Measurements from ENCODE around the gene COL23A1. TPM values are rescaled to one million over a fixed set of nuclear protein-coding genes. Genes with fewer than 3 reads are reported as not detected.

COL23A1 gene
- total RNA-seq, 1 experiment from 2014 or later: 0.18 TPM

- BruUV-seq (replicated peaks): no TSS peak
- POLR2A ChIA-PET: no interaction called here
- H3K9me3 ChIP-seq: no peaks in the 10 kb centered on the region
- Mint-ChIP-seq H3K27me3 (ENCODE audit: insufficient read depth, unreplicated experiment) (no peaks in the 10 kb centered on the region), H3K27ac (ENCODE audit: unreplicated experiment) (no peak overlapping the region), H3K4me3 (ENCODE audit: unreplicated experiment) (no peak overlapping the region), H3K36me3 (ENCODE audit: insufficient read depth, unreplicated experiment) (no peaks in the 10 kb centered on the region), H3K4me1 (ENCODE audit: low read depth, unreplicated experiment) (no peaks in the 10 kb centered on the region), H3K9me3 (ENCODE audit: unreplicated experiment) (no peaks in the 10 kb centered on the region)
- CTCF ChIA-PET: no interaction called here
- H3K4me3 ChIP-seq (ENCODE audit: low read depth, low read length): no peak overlapping the region
- intact Hi-C loops (cut with micrococcal nuclease; ENCODE audit: unreplicated experiment): no loop called here
- H3K27me3 ChIP-seq (replicated peaks; ENCODE audit: control insufficient read depth, insufficient read depth, low read length): no peaks in the 10 kb centered on the region; the same call in 1 of the 2 replicates
- no peak for DNase-seq
- no peak for TF ChIP-seq CTCF (IDR thresholded peaks at IDR 0.05; ENCODE audit: insufficient read depth in 1 of 2, low read depth in 1 of 2, low read length in 1 of 2, severe bottlenecking in 1 of 2, unreplicated experiment in 1 of 2)
- no peaks in the 10 kb centered on the region for H3K4me1 ChIP-seq
- no peaks in the 10 kb centered on the region for H3K36me3 ChIP-seq (ENCODE audit: control insufficient read depth, insufficient read depth, low read length)
Measured at GRCh38 chr5:178252258-178252657, 337.9 kb downstream of the COL23A1 start.

GRCh38 chr5:178250263-178250662 lies 339.9 kb downstream of the COL23A1 start:
- CTCF ChIA-PET: no interaction called here

GRCh38 chr5:178249191-178249989 lies 340.8 kb downstream of the COL23A1 start:
- intact Hi-C loops (cut with micrococcal nuclease; ENCODE audit: unreplicated experiment): no loop called here
- DNase-seq: no peak

More at GRCh38 chr5:178250263-178250662, 339.9 kb downstream of the COL23A1 start:
- Histone ChIP-seq H3K4me1 (no peaks in the 10 kb centered on the region), H3K27me3 (replicated peaks; ENCODE audit: control insufficient read depth, insufficient read depth, low read length) (no peaks in the 10 kb centered on the region; the same call in 1 of the 2 replicates), H3K36me3 (ENCODE audit: control insufficient read depth, insufficient read depth, low read length) (no peaks in the 10 kb centered on the region), H3K4me3 (ENCODE audit: low read depth, low read length) (no peak overlapping the region), H3K9me3 (no peaks in the 10 kb centered on the region)
- POLR2A ChIA-PET: interaction anchor here (0.6 kb wide), 1 partner anchor 24 kb away, joined by 4 read pairs; no protein-coding TSS in a partner anchor
- Mint-ChIP-seq H3K36me3 (ENCODE audit: insufficient read depth, unreplicated experiment) (no peaks in the 10 kb centered on the region), H3K4me1 (ENCODE audit: low read depth, unreplicated experiment) (no peaks in the 10 kb centered on the region), H3K27me3 (ENCODE audit: insufficient read depth, unreplicated experiment) (no peaks in the 10 kb centered on the region), H3K27ac (ENCODE audit: unreplicated experiment) (no peak overlapping the region), H3K9me3 (ENCODE audit: unreplicated experiment) (no peaks in the 10 kb centered on the region), H3K4me3 (ENCODE audit: unreplicated experiment) (no peak overlapping the region)
- TF ChIP-seq CTCF (IDR thresholded peaks at IDR 0.05; ENCODE audit: insufficient read depth in 1 of 2, low read depth in 1 of 2, low read length in 1 of 2, severe bottlenecking in 1 of 2, unreplicated experiment in 1 of 2): no peak
- no TSS peak for BruUV-seq (replicated peaks)
- intact Hi-C loops (cut with micrococcal nuclease; ENCODE audit: unreplicated experiment): no loop called here
- no peak for DNase-seq

More at GRCh38 chr5:178249191-178249989, 340.8 kb downstream of the COL23A1 start:
- BruUV-seq (replicated peaks): no TSS peak
- Mint-ChIP-seq H3K27ac (ENCODE audit: unreplicated experiment) (no peak overlapping the region), H3K36me3 (ENCODE audit: insufficient read depth, unreplicated experiment) (no peaks in the 10 kb centered on the region), H3K9me3 (ENCODE audit: unreplicated experiment) (no peaks in the 10 kb centered on the region), H3K4me1 (ENCODE audit: low read depth, unreplicated experiment) (no peaks in the 10 kb centered on the region), H3K4me3 (ENCODE audit: unreplicated experiment) (no peak overlapping the region), H3K27me3 (ENCODE audit: insufficient read depth, unreplicated experiment) (no peaks in the 10 kb centered on the region)
- no peak for TF ChIP-seq CTCF (IDR thresholded peaks at IDR 0.05; ENCODE audit: insufficient read depth in 1 of 2, low read depth in 1 of 2, low read length in 1 of 2, severe bottlenecking in 1 of 2, unreplicated experiment in 1 of 2)
- Histone ChIP-seq H3K4me1 (no peaks in the 10 kb centered on the region), H3K9me3 (no peaks in the 10 kb centered on the region), H3K27me3 (replicated peaks; ENCODE audit: control insufficient read depth, insufficient read depth, low read length) (no peaks in the 10 kb centered on the region; the same call in 1 of the 2 replicates), H3K36me3 (ENCODE audit: control insufficient read depth, insufficient read depth, low read length) (no peaks in the 10 kb centered on the region), H3K4me3 (ENCODE audit: low read depth, low read length) (no peak overlapping the region)
- POLR2A ChIA-PET: no interaction called here
- CTCF ChIA-PET: no interaction called here

Measured in Caco-2 (cell line).